Hepatocyte (in vitro differentiated cells): Measurements from ENCODE around the gene CELSR2.

Source experiments
- EZH2 ChIP-seq: fragments of 200-600 bp; sonication (generic); IDR thresholded peaks from 2 replicates; pipeline ENCODE4 v1.6.1; 2016; ENCODE audit warnings: antibody characterized with exemption, mild to moderate bottlenecking, borderline replicate concordance
- EZH2phosphoT487 ChIP-seq: fragments of 200-600 bp; sonication (generic); IDR thresholded peaks from one replicate; pipeline ENCODE4 v1.6.1; 2018; ENCODE audit warnings: antibody characterized with exemption, mild to moderate bottlenecking, low read depth, moderate library complexity; ENCODE audit not compliant: unreplicated experiment, severe bottlenecking
- TF ChIP-seq, protein P1 (sequence below): fragments of 200-600 bp; sonication (generic); IDR thresholded peaks from 2 replicates; pipeline ENCODE4 v1.5.1; 2016; ENCODE audit warnings: antibody characterized with exemption, mild to moderate bottlenecking; ENCODE audit not compliant: poor library complexity

DNA sequence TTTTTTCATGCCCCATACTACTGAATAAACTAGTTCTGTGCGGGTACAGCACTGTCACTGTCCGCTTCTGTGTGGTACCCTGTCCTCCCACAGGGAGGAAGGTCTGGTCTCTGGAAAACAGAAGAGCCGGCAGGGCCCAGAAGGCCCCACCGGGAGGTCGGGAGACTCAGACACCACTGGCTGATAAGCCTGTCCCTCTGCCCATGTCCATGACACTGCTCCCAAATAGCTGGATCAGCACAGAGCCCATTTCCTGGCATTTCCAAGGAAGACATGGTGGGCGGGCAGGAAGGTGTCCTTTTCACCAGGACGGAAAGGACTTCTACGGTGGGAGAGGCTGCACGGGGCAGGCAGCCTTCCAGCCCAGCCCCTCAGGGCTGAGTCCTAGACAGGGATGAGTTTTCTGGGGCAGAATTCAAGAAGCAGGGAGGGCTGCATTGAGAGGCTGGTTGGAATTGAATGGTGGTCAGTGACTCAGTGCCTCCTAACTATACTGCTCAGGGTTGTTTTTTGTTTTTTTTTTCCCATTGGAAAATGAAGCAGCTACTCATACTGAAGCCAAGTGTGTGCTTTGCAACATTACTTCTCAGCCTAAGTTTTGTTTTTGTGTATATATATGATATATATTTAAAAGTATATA, 26.5 kb downstream of the CELSR2 start:
- TF ChIP-seq EZH2phosphoT487 (no peak), EZH2 (no peak)
- TF ChIP-seq, protein P1, sequence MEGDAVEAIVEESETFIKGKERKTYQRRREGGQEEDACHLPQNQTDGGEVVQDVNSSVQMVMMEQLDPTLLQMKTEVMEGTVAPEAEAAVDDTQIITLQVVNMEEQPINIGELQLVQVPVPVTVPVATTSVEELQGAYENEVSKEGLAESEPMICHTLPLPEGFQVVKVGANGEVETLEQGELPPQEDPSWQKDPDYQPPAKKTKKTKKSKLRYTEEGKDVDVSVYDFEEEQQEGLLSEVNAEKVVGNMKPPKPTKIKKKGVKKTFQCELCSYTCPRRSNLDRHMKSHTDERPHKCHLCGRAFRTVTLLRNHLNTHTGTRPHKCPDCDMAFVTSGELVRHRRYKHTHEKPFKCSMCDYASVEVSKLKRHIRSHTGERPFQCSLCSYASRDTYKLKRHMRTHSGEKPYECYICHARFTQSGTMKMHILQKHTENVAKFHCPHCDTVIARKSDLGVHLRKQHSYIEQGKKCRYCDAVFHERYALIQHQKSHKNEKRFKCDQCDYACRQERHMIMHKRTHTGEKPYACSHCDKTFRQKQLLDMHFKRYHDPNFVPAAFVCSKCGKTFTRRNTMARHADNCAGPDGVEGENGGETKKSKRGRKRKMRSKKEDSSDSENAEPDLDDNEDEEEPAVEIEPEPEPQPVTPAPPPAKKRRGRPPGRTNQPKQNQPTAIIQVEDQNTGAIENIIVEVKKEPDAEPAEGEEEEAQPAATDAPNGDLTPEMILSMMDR: no peak
